HG02571 (cell line): ENCODE data around the gene ZNF804A.

ENCODE experiments used
- ATAC-seq: cut with Tn5 transposase; IDR thresholded peaks from one replicate; pipeline ENCODE4 v1.9.1; 2021; ENCODE audit warnings: mild to moderate bottlenecking, moderate library complexity; ENCODE audit not compliant: unreplicated experiment

The ZNF804A gene

DNA sequence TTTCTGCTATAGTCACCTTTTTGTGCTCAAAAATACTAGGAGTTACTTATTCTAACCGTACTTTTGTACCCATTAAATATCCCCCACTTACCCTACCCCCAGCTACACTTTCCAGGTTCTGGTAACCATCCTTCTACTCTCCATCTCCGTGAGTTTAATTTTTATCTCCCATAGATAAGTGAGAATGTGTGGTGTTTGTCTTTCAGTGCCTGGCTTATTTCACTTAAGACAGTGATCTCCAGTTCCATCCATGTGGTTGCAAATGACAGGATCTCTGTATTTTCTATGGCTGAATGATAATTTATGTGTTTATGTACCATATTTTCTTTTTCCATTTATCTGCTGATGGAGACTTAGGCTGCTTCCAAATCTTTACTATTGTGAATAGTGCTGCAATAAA lies 323.3 kb downstream of the ZNF804A start:
- ATAC-seq, result no peak

DNA sequence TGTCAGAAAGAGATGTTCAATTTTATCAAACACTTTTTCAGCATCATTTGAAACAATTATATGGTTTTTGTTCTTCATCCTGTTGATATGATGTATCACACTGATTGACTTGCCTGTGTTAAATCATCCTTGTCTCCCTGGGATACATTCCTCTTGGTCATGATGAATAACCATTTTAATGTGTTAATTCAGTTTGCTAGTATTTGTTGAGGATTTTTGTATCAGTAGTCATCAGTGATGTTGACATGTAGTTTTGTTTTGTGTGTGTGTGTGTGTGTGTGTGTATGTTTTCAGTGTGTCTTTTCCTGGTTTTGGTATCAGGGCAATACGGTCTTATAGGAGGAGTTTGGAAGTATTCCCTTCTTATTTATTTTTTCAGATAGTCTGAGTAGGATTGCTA lies 325.4 kb downstream of the ZNF804A start:
- no peak for ATAC-seq

DNA sequence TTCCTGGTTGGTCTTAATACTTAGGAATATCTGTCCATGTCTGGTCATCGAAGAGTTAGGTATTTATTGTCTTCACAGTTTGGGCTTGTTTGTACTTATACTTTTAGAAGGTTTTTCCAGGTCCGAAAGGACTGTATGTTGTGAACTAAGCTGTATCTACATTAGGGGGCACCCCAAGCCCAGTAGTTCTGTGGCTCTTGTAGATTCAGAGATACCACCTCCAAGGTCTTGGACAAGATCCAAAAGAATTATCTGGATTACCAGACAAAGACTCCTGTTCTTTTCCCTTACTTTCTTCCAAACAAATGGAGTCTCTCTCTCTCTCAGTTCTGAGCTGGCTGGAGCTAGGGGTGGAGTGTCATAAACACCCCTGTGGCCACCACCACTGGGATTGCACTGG lies 328.7 kb downstream of the ZNF804A start:
- ATAC-seq, result no peak

DNA sequence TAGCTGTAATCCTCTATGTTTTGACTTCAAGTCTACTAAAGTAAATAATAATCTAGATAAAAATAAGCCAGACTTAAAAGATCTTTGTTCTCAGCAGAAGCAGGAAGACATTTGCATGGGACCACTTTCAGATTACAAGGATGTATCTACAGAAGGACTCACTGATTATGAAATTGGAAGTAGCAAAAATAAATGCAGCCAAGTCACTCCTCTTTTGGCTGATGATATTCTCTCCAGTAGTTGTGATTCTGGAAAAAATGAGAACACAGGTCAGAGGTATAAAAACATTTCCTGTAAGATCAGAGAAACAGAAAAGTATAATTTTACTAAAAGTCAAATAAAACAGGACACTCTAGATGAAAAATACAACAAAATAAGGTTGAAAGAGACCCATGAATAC lies 338.4 kb downstream of the ZNF804A start:
- no peak for ATAC-seq

DNA sequence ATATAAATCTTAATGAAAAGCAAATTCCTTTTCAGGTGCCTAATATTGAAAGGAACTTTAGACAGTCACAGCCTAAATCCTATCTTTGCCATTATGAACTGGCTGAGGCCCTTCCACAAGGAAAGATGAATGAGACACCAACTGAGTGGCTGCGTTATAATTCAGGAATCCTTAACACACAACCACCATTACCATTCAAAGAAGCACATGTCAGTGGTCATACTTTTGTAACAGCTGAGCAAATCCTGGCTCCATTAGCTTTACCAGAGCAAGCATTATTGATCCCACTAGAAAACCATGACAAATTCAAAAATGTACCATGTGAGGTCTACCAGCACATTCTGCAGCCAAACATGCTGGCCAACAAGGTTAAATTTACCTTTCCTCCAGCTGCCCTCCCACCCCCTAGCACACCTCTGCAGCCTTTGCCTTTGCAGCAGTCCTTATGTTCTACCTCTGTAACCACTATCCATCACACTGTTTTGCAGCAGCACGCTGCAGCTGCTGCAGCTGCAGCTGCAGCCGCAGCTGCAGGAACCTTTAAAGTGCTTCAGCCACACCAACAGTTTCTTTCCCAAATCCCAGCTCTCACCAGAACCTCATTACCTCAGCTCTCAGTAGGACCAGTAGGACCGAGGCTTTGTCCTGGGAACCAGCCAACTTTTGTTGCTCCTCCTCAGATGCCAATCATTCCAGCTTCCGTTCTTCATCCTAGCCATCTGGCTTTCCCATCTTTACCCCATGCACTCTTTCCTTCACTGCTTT lies 340.1 kb downstream of the ZNF804A start:
- no peak for ATAC-seq

DNA sequence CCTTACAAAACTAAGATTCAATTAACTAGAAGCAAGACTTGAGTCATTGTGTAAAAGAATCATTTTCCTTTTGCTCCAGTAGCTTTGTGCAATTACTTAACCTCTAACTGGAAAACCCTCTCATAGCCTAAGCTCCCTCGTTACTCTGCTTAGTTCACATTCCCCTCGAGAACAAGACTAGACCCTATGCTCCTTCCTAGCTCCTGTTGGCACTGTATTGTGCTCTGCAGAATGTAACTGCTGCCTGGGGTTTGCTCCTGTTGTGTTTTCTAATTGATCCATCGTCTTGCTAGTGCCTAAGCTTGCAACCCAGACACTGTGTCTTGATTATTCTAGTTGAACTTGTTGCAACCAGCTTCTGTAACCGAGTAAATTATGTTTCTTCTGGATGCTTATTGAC lies 347.0 kb downstream of the ZNF804A start:
- no peak for ATAC-seq

DNA sequence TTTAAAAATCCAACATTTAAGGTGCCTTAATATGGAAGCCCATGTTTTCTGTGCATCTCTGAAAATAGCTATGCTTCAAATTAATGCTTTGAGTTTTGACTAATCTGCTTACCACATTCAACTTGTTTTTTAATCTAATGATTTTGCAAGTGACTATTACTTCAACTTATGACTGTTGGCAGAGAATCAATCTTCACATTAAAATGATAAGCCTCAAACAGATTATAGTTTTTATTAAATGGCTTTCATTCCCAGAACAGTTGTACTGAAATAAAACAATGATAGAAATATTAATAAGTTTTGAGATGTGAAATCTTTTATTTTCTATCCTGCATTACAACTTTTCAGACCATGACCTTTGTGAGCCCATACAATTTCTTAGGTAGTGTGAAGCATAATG lies 347.5 kb downstream of the ZNF804A start:
- ATAC-seq, result no peak

DNA sequence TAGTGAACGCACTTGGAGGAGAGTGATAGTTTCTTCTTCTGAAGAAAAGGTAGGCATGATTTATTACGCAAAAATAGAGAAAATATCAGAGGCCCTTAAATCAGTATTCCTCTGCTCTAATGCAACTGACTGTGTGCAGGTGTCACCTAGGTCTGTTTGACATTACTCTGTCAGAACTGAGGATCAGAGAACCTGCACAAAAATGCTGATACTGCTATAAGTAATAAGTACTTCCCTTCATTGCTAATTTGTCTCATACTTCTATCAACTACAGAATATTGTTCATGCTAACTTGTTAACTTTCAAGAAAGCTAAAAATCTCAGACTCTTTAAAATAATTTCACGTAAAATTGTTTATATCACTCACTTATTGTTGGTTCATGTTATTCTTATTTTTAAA lies 358.5 kb downstream of the ZNF804A start:
- ATAC-seq, result no peak

DNA sequence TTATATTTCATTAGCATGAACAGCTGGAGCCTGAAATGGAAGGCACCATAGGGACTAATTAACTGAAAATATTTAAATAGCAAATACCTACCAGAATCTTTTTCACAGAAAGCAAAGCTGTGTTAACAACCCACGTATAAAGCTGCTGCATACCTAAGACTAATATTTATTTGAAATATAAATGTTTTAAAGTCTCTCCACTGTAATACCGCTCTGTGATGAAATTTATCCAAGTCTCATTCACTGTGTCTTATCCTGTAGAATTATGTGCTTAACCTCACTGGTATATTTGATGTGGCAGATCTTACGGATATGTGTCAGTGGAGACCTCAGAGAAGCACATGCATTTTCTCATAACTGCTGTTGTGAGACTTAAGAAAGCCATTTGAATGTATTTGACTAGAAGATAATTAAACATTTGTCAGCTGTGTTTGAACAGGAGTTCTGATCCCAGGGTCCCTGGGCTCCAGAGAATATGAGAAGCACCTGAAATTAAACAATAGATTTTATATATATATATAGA lies 373.3 kb downstream of the ZNF804A start:
- ATAC-seq, result no peak
